ENCODE data around the gene OR8H3.
"Not testable (repeated sequence)": the region's sequence is repeated elsewhere in the genome, so short reads cannot be mapped to it uniquely, and the experiment has no call there.

Gene OR8H3, protein sequence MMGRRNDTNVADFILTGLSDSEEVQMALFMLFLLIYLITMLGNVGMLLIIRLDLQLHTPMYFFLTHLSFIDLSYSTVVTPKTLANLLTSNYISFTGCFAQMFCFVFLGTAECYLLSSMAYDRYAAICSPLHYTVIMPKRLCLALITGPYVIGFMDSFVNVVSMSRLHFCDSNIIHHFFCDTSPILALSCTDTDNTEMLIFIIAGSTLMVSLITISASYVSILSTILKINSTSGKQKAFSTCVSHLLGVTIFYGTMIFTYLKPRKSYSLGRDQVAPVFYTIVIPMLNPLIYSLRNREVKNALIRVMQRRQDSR

DNA sequence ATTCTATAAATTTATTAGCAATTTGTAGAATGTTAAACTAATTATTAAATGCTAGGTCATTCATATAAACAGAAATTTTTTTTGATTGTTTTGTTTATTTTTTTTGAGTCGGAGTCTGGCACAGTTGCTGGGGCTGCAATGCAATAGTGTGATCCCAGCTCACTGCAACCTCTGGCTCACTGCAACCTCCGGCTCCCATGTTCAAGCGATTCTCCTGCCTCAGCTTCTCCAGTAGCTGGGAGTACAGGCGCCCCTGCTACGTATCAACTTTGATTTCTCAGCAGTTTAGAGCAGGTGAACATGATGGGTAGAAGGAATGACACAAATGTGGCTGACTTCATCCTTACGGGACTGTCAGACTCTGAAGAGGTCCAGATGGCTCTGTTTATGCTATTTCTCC is at the start of gene OR8H3:
TSS of gene OR8H3 (plus strand) at position 301 of the 400 bp plus-strand sequence. CDS start at position 301, 0 bp downstream.
- no peak for DNase-seq (ENCODE audit: low read depth in 2 of 2)

GRCh38 chr11:56089697-56090096 is 32.5 kb upstream of the OR8H3 start:
- DNase-seq (ENCODE audit: low read depth in 2 of 2), result no peak

DNA sequence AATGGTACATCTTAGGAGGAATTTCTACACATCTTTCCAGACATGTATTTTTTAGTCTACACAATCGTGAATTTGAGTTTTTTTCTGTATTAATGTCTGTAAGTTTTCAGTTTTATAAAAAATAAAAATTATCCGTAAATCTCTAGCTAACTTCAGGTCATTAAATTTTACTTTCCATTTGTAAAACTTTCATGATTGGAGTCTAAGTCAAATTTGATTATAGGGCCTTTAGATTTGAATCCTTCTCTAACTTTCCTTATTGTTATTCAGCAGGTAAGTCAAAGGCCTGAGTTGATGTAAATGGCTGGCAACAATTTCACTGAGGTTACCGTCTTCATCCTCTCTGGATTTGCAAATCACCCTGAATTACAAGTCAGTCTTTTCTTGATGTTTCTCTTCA is 29.2 kb upstream of the OR8H3 start, which contains the start of gene OR8I2:
TSS of gene OR8I2 (plus strand) at position 301 of the 400 bp plus-strand sequence. CDS start at position 301, 0 bp downstream.
- DNase-seq (ENCODE audit: low read depth in 2 of 2), result no peak

GRCh38 chr11:56103210-56103737 is 18.9 kb upstream of the OR8H3 start, which contains the start of gene OR8H2:
Gene OR8H2 (plus strand): TSS chr11:56103687. CDS start chr11:56105043, 1,356 bp downstream.
- DNase-seq (ENCODE audit: low read depth in 2 of 2), result no peak

- no peak for DNase-seq (ENCODE audit: low read depth in 2 of 2)
Observed at GRCh38 chr11:56140151-56140661, 18.0 kb downstream of the OR8H3 start, which contains the start of gene OR8J3. Gene OR8J3 (minus strand): TSS chr11:56140201. CDS start chr11:56137718, 2,483 bp downstream.

- DNase-seq (ENCODE audit: low read depth in 2 of 2), result not testable (repeated sequence)
Observed at GRCh38 chr11:56143681-56144080, 21.5 kb downstream of the OR8H3 start.

GRCh38 chr11:56151376-56151775 is 29.2 kb downstream of the OR8H3 start:
- no peak for DNase-seq (ENCODE audit: low read depth in 2 of 2)

DNA sequence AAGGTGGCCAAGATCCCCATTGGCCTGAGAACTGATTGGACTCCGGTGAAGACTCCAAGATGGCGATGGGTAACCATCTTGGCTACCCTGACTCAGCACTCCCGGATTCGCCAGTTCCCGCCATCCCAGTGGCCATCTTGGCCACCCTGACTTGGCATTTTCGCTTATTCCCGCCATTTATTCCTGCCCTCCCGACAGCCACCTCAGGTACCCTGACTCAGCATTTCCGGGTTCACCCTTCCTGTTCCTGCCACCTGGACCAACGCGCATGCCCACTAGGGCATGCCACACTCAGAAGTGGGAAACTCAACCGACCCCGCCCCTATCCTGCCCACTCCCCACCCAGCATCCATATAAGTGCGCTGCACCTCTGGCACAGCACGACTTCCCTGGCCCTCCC is 30.2 kb downstream of the OR8H3 start:
- no peak for DNase-seq (ENCODE audit: low read depth in 2 of 2)

GRCh38 chr11:56160217-56160616 is 38.0 kb downstream of the OR8H3 start, which contains the start of gene OR8K5:
Gene OR8K5 (minus strand): TSS chr11:56160317. CDS start chr11:56160317, 0 bp downstream.
- DNase-seq (ENCODE audit: low read depth in 2 of 2), result no peak

GRCh38 chr11:56163804-56164203 is 41.6 kb downstream of the OR8H3 start:
- DNase-seq (ENCODE audit: low read depth in 2 of 2), result no peak

DNA sequence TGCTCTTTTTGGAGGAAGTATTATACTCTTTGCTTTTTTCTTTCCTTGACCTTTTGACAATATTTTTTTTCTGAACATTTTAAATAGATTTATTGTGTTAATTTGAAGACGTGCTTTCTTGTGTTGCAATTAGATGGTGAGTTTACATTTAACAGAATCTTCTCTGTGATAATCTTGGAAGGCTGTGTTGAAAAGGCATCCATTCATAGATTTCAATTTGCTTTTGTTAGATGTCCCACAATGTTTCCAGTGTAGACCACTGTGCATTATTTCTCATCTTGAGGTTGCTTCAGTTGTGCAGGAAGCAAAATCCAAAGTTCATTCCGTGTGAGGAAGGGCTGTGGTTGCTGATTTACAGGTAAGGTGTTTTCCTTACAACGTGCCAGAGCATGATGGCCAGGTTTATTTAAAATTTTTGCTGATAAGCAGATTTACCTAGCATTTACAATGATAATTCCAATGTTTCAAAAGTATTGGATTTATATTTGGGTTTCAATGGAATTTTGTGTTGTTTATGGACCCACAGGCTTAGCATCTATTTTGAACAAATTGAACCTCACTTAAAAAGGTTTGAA is 50.2 kb downstream of the OR8H3 start:
- no peak for DNase-seq (ENCODE audit: low read depth in 2 of 2)
